ENCODE measurements around the gene TMEM132E.

The TMEM132E gene

GRCh38 chr17:34669511-34669910, 90.1 kb downstream of the TMEM132E start:
- no peak overlapping the region for H3K4me3 ChIP-seq (ENCODE audit: low read length)
- DNase-seq (ENCODE audit: low read depth), result no peak
- no peak for TF ChIP-seq CTCF (conservative IDR thresholded peaks at IDR 0.05; ENCODE audit: low read depth, low read length)

GRCh38 chr17:34670618-34671017, 91.2 kb downstream of the TMEM132E start:
- TF ChIP-seq CTCF (conservative IDR thresholded peaks at IDR 0.05; ENCODE audit: low read depth, low read length), result no peak
- no peak for DNase-seq (ENCODE audit: low read depth)
- H3K4me3 ChIP-seq (ENCODE audit: low read length), result no peak overlapping the region

GRCh38 chr17:34671191-34671590, 91.8 kb downstream of the TMEM132E start:
- TF ChIP-seq CTCF (conservative IDR thresholded peaks at IDR 0.05; ENCODE audit: low read depth, low read length), result no peak
- H3K4me3 ChIP-seq (ENCODE audit: low read length), result no peak overlapping the region
- no peak for DNase-seq (ENCODE audit: low read depth)

GRCh38 chr17:34672176-34672785, 92.9 kb downstream of the TMEM132E start:
- TF ChIP-seq CTCF (conservative IDR thresholded peaks at IDR 0.05; ENCODE audit: low read depth, low read length), result no peak

GRCh38 chr17:34673516-34673915, 94.1 kb downstream of the TMEM132E start:
- no peak for DNase-seq (ENCODE audit: low read depth)
- no peak for TF ChIP-seq CTCF (conservative IDR thresholded peaks at IDR 0.05; ENCODE audit: low read depth, low read length)
- no peak overlapping the region for H3K4me3 ChIP-seq (ENCODE audit: low read length)

More at GRCh38 chr17:34672176-34672785, 92.9 kb downstream of the TMEM132E start:
- no peak for DNase-seq (ENCODE audit: low read depth)
- no peak overlapping the region for H3K4me3 ChIP-seq (ENCODE audit: low read length)

GRCh38 chr17:34673995-34674890, 94.9 kb downstream of the TMEM132E start:
- H3K4me3 ChIP-seq (ENCODE audit: low read length), result no peak overlapping the region
- DNase-seq (ENCODE audit: low read depth), result no peak
- TF ChIP-seq CTCF (conservative IDR thresholded peaks at IDR 0.05; ENCODE audit: low read depth, low read length), result no peak
